Suppressor macrophage (primary cell): ENCODE results near the gene VARS2.

Source experiments
- DNase-seq, 4 experiments: peaks; one replicate each; pipeline ENCODE4 v3.0.0-alpha.2; 2020 to 2022

VARS2 gene

DNA sequence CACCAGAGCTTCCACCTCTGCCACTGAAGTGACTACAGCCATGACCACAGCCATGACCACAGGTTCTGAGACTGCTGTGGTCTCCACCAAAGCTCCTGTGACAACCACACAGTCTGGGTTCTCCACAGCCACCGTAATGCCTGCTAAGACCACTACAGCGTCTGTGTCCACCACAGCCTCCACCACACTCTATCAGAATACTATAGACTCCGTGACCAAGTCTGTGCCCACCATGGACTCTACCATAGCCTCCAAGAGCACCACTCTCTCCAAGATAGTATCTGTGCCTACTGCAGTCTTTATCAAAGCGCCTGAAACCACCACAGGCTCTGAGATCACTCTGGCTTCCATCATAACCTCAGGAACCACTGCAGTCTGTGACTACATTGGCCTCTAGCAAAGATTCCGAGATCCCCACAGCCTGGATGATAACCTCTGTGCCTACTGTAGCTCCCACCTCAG lies 51.1 kb downstream of the VARS2 start:
- DNase-seq, result no peak

DNA sequence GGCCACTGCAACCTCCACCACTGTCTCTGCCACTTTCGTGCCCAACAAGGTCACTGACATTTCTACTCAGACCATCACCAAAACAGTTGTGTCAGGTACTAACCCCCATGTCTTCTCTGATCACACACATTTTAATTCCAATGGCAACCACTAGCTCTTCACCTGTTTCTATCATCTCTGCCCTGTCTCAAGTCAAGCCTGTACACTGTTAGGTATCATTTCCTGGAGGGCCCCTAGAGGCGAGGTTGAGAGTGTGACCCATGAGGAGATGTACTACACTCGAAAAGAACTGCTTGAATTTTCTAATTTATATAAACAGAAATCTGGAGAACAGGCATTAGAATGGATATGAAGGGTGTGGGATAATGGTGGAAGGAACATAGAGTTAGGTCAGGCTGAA lies 52.1 kb downstream of the VARS2 start:
- DNase-seq, result no peak

GRCh38 chr6:30969171-30969570 lies 55.1 kb downstream of the VARS2 start:
- peak; percentile 75 to 85 (median 82) for DNase-seq

DNA sequence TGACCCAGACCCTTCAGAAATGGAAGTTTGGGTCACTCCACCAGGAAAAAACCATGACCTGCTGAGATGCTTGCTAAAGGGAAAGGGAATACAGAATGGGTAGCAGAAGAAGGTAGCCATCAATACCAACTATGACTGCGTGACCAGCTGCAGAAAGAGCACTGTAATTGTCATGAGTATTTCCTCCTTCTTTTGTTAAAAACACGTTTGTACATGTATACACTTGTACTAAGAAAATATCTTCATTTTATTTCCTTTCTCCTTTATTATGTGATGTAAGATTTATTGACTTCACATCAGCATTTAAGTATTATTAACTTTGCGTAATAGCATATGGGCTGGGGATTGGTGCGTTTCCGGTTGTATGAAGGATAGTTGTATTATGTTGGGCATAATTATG lies 56.9 kb downstream of the VARS2 start:
- no peak for DNase-seq

- no peak for DNase-seq
Observed at GRCh38 chr6:30972816-30973215, 58.8 kb downstream of the VARS2 start.

DNA sequence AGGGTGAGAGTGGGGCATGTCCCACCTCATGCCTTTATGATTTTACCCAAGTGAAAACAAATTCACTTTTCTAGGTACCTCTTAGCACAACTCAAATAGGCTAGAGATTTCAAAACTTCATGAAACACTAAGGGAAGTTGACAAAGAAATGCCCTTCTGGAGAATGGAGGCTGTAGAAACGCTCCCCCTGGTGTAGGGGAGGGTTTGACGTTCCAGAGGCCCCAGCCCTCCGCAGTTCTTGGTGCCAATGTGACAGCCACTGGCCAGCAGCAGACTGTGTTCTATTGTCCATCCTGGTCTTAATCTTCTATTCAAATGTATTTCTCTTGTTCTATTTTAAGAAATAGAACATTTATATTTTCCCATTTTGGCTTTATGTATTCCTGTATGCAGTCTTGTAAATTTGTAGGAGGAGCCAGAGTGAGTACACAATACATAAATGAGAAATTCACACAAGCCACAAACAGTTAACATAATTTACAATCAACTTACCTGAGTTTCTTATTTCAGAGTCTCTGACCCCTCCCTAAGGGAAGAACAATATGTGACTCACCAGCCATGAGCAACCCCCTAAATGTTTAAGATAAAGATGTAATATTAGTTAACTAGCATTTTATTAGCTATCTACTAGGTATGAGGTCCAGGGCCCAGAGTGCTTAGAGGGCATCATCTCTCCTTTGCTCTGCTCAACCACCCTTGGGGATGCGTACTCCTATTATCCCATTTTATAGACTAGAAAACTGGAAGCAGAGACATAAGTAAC lies 60.6 kb downstream of the VARS2 start:
- DNase-seq, result no peak
